HG03342 (cell line): ENCODE measurements around the gene SCFD2.
"Not testable (repeated sequence)": the region's sequence is repeated elsewhere in the genome, so short reads cannot be mapped to it uniquely, and the experiment has no call there.

Experiments used
- ATAC-seq: cut with Tn5 transposase; IDR thresholded peaks from one replicate; pipeline ENCODE4 v1.9.1; 2021; ENCODE audit warnings: mild to moderate bottlenecking, moderate library complexity; ENCODE audit not compliant: unreplicated experiment

The SCFD2 gene

GRCh38 chr4:53150631-53151488 lies 215.0 kb downstream of the SCFD2 start:
- no peak for ATAC-seq

DNA sequence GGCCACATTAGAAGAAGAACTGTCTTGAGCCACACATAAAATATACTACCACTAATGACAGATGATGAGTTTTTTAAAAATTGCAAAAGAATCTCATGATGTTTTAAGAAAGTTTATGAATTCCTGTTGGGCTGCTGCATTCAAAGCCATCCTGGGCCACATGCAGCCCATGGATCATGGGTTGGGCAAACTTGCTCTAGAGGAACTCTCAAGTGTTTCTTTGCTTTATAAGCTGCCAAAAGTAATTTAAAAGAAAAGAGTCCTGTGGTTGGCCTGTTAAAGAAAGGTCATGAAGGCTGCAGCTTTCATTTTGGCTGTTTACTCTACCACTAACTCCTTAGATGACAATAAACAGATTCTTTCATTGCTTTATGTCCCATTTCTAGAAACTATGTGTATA lies 218.2 kb downstream of the SCFD2 start:
- ATAC-seq = no peak

DNA sequence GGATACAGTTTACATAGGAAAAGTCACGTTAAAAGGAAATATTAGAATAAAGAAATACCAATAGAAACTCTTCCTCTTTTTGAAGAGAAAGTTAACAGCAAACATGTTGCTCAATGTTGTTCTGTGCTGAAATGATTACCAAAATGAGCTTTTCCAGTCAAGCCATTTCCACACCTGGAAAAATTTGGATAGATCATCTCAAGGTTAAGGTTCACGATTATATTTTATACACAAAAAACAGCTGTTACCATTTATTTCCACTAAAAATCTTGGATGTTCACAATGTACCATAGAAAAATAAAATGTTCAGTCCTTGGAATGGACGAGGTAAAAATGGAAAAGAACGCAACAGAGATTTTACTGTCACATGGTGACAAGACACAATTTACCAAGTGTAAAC lies 218.7 kb downstream of the SCFD2 start:
- ATAC-seq = no peak

DNA sequence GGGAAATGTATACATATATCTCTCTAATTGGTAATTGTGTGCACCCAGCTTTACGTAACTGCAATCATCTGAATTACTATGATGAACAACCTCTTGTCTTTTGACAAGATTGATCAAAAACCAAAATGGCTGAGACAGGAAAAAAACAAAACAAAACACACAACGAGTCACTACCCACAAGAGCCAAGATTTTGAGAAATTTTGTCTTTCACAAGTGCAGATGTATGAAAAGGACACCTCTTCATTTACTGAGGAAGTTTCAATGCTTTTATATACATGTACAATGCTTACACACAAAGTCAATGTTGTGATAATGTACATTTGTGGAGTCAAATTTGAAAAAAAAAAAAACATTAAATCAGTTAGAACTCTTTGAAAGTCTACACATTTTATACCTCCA lies 224.6 kb downstream of the SCFD2 start:
- ATAC-seq = no peak

GRCh38 chr4:53139256-53139655 lies 226.6 kb downstream of the SCFD2 start:
- ATAC-seq = not testable (repeated sequence)

DNA sequence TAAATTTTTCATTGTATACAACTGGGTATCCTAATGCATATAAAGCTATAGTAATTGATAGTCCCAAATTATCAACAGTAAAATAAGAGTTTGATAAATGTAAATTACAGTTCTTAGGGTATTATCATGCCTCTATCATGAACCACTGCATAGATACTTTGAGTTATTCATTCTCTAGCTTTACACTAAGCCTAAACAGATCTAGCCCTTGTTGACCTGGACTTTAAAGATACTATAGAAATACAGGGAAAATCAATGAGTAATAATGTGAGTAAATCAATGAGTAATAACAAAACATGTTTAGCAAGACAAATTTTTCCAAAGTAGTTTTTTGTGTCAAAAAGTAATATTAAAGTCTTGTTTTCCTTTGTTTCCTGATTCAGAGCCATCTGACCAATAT lies 228.4 kb downstream of the SCFD2 start:
- no peak for ATAC-seq

- no peak for ATAC-seq
These were observed 228.9 kb downstream of the SCFD2 start for GRCh38 chr4:53136954-53137353.

DNA sequence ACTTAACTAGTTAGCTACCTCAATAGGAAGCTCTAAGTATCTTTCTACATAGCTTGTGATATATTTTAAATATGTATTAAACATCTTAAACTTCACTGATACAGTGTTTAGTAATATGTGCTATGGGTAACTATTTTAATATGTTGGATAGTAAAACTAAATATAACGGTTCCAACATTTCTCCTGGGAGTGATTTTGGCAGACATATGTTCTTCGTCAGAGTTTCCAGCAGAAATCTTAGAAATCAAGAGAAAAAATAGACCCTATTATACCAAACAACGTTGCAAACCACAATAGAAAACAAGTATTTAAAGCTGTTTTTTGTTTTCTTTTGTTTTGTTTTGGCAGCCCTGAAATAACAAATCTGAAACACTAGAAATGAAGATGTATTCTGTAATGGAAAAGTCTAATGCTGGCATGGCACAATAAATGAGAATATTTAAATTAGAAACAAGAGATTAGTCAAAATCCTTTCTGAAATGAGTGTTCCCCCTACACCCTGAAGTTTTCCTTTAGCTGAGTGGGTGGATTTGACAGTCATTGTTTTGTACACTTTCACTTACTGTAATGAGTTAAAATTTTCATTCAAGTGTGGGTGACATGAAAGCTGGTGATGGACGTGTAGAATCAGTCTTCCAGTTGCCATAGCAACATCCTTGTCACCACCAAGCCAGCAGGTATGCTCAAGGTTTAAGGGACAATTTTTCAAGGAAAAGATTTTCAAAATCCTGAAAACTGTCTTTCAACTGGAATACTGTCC lies 233.5 kb downstream of the SCFD2 start:
- ATAC-seq = no peak

GRCh38 chr4:53131562-53131925 lies 234.3 kb downstream of the SCFD2 start:
- ATAC-seq = no peak

- ATAC-seq = no peak
These were observed 234.8 kb downstream of the SCFD2 start for GRCh38 chr4:53130896-53131561.

DNA sequence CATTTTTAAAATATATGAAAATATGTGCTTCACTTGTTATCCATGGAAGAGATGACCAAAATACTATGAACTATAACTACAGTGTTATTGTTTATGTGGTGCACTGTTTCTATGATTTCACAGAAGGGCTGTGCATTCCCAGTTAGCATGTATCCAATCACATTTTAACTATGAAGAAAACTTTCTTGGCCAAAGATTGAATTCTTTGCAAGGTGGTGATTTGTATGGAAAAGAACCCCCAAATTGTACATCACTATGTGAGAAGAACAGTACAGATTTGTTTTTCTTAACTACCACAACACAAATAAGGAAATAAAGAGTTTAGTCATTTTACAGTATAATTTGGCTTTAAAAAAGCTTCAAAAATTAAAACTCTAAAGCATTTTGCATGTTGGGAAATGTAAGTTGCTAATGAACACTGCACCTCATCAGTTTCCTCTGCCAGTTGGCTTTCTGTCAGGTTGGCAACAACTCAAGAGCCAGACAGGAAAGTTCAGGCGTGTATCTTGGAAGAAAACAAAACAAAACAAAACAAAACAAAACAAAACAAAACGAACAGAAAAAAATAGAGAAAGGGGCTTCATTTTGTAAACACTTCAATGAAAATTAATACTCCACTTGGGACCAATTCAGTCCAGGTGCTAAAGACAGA lies 237.0 kb downstream of the SCFD2 start:
- ATAC-seq = no peak

DNA sequence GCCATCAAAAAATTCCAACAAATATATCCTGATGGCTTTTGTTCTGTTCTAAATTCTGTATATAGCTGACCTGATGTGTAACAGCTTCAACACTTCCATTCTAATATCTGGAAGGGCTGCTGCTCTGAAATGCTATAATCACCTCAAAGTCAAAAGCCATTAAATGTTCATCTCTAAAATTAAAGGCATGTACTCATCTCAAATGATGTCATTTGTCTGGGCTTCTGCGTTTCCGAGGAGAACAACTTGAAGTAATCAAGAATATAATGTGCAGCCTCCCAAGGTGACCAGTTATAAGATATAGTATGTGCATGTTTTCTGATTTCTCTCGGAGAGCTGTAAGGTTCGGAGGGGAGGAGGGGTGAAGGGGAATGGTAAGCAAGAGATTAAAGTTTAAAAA lies 237.6 kb downstream of the SCFD2 start:
- no peak for ATAC-seq

DNA sequence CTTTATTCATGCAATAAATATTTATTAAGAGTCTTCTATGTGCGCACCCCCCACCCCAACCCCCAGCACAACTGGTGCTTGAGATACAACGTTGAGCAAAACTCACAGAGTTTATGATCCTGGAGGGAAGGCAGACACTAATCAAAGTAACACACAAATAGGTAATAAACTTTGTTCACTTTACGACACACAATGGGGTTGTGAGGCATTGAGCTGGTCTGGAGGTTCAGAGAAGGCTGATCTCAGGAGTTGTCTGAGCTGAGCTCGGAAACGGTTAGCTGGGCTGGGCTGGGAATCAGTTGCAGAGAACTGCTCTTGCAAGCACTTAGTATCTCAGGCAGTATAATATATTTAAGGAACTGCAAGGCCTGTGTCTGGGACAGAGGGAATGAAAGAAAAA lies 238.5 kb downstream of the SCFD2 start:
- ATAC-seq = no peak

GRCh38 chr4:53126099-53126498 lies 239.8 kb downstream of the SCFD2 start:
- no peak for ATAC-seq

- no peak for ATAC-seq
These were observed 242.0 kb downstream of the SCFD2 start for GRCh38 chr4:53123819-53124218.

GRCh38 chr4:53123171-53123570 lies 242.7 kb downstream of the SCFD2 start:
- ATAC-seq = no peak

GRCh38 chr4:53122280-53123116 lies 243.4 kb downstream of the SCFD2 start:
- ATAC-seq = no peak

GRCh38 chr4:53121264-53121865 lies 244.5 kb downstream of the SCFD2 start:
- no peak for ATAC-seq

- ATAC-seq = no peak
These were observed 245.1 kb downstream of the SCFD2 start for GRCh38 chr4:53120778-53121177.

DNA sequence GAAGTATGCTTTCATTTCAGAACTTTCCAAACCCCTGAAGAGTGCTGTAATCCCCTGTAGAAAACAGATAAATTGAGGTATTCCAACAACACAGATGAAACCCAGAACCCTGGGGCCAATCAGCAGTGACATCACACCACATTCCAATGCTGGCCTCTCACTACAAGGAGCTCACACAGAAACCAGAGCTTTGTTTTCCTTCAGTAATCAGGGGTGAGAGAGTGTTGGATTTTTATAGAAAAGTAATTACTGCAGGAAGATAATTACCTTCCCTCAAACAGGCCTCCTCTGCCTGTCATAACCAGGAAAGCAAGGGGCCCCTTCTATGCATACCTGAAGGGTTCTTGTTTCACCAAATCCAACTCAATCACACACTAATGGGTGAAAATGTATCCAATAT lies 246.2 kb downstream of the SCFD2 start:
- ATAC-seq = no peak
